Neural cell (in vitro differentiated cells): ENCODE data around the gene FAT2. TPM values are rescaled to one million over a fixed set of nuclear protein-coding genes. Genes with fewer than 3 reads are reported as not detected.

Experiments used
- H2AFZ ChIP-seq: fragments of 200-600, 300-800 bp; sonication (generic), shearing (Covaris generic); 2 replicates; pipeline ENCODE4 v1.6.0; 2014; ENCODE audit warnings: low read depth, mild to moderate bottlenecking, antibody characterized with exemption, low read length, moderate library complexity
- H3F3A ChIP-seq: fragments of 200-600 bp; shearing (Covaris generic); 2 replicates; pipeline ENCODE4 v1.6.1; 2016; ENCODE audit warnings: mild to moderate bottlenecking, moderate library complexity, mixed read lengths, antibody characterized with exemption, low read length; ENCODE audit not compliant: insufficient read depth, poor library complexity, severe bottlenecking
- H3K27ac ChIP-seq: fragments of 200-600, 300-800 bp; sonication (generic), shearing (Covaris generic); 2 replicates; pipeline ENCODE4 v1.5.1; 2014; ENCODE audit warnings: mild to moderate bottlenecking, low read length, moderate library complexity
- H3K27me3 ChIP-seq: fragments of 300-800, 200-600 bp; sonication (generic), shearing (Covaris generic); 2 replicates; pipeline ENCODE4 v1.6.0; 2014; ENCODE audit warnings: mild to moderate bottlenecking, low read depth, low read length, moderate library complexity; ENCODE audit not compliant: insufficient read depth
- H3K36me3 ChIP-seq: fragments of 300-800, 200-600 bp; sonication (generic), shearing (Covaris generic); 2 replicates; pipeline ENCODE4 v1.5.1; 2014; ENCODE audit warnings: mild to moderate bottlenecking, antibody characterized with exemption, low read length, moderate library complexity; ENCODE audit not compliant: insufficient read depth
- H3K4me2 ChIP-seq: fragments of 300-800, 200-600 bp; sonication (generic), shearing (Covaris generic); 2 replicates; pipeline ENCODE4 v1.6.0; 2014; ENCODE audit warnings: mild to moderate bottlenecking, low read length
- H3K4me3 ChIP-seq: fragments of 300-800, 200-600 bp; sonication (generic), shearing (Covaris generic); 2 replicates; pipeline ENCODE4 v1.5.1; 2014; ENCODE audit warnings: mild to moderate bottlenecking, low read length, moderate library complexity
- H3K79me2 ChIP-seq: fragments of 200-600 bp; shearing (Covaris generic); replicated peaks from 2 replicates; pipeline ENCODE4 v1.6.0; 2014; ENCODE audit warnings: mild to moderate bottlenecking, low read length, moderate library complexity; ENCODE audit not compliant: insufficient read depth
- H3K9ac ChIP-seq: fragments of 300-800, 200-600 bp; sonication (generic), shearing (Covaris generic); 2 replicates; pipeline ENCODE4 v1.6.1; 2016; ENCODE audit warnings: mild to moderate bottlenecking, low read length, mixed read lengths
- H3K9me2 ChIP-seq: fragments of 200-600 bp; shearing (Covaris generic); 2 replicates; pipeline ENCODE4 v1.6.1; 2016; ENCODE audit warnings: mild to moderate bottlenecking, low read length, mixed read lengths; ENCODE audit not compliant: insufficient read depth
- H3K9me3 ChIP-seq: fragments of 200-600, 300-800 bp; sonication (generic), shearing (Covaris generic); 2 replicates; pipeline ENCODE4 v1.6.1; 2016; ENCODE audit warnings: mild to moderate bottlenecking, mixed run types, low read length, moderate library complexity, mixed read lengths
- H4K20me1 ChIP-seq: fragments of 200-600 bp; shearing (Covaris generic); 2 replicates; pipeline ENCODE4 v1.6.1; 2016; ENCODE audit warnings: mild to moderate bottlenecking, mixed run types; ENCODE audit not compliant: insufficient read depth
- CTCF ChIP-seq: fragments of 450-650 bp; IDR thresholded peaks from 2 replicates; pipeline ENCODE4 v1.5.1; 2014; ENCODE audit warnings: antibody characterized with exemption, mild to moderate bottlenecking, moderate library complexity; ENCODE audit not compliant: poor library complexity, severe bottlenecking
- EP300 ChIP-seq: fragments of 450-650 bp; conservative IDR thresholded peaks from 2 replicates; pipeline ENCODE4 v1.6.1; 2014; ENCODE audit warnings: antibody characterized with exemption, mild to moderate bottlenecking, moderate library complexity; ENCODE audit not compliant: poor library complexity, severe bottlenecking
- EZH2 ChIP-seq: fragments of 200-600, 300-800 bp; shearing (Covaris generic), sonication (generic); IDR thresholded peaks from 2 replicates; pipeline ENCODE4 v1.6.1; 2014; ENCODE audit warnings: antibody characterized with exemption, low read length, borderline replicate concordance, mild to moderate bottlenecking; ENCODE audit not compliant: insufficient read depth, poor library complexity, severe bottlenecking
- MXI1 ChIP-seq: fragments of 450-650 bp; conservative IDR thresholded peaks from 2 replicates; pipeline ENCODE4 v1.6.1; 2014; ENCODE audit warnings: antibody characterized with exemption, mild to moderate bottlenecking; ENCODE audit not compliant: poor library complexity, severe bottlenecking
- POLR2AphosphoS5 ChIP-seq: IDR thresholded peaks from 2 replicates; pipeline ENCODE4 v1.6.1; 2012
- RAD21 ChIP-seq: fragments of 450-650 bp; conservative IDR thresholded peaks from 2 replicates; pipeline ENCODE4 v1.6.1; 2014; ENCODE audit warnings: antibody characterized with exemption, mild to moderate bottlenecking, moderate library complexity
- REST ChIP-seq: IDR thresholded peaks from 2 replicates; pipeline ENCODE4 v1.6.1; 2012; ENCODE audit warnings: borderline replicate concordance
- SMC3 ChIP-seq: fragments of 450-650 bp; conservative IDR thresholded peaks from 2 replicates; pipeline ENCODE4 v1.6.1; 2014; ENCODE audit warnings: antibody characterized with exemption, mild to moderate bottlenecking, moderate library complexity; ENCODE audit not compliant: poor library complexity
- TAF1 ChIP-seq: IDR thresholded peaks from 2 replicates; pipeline ENCODE4 v1.6.1; 2012; ENCODE audit warnings: low read depth
- polyA plus RNA-seq: library from polyadenylated mRNA; depleted of rRNA; stranded (reverse); fragments of >200 nt; gene quantifications from 2 replicates; pipeline ENCODE4 v1.2.3, GENCODE V29; 2014

FAT2 gene
- polyA plus RNA-seq, 1 donor from 2014 or later = not detected

GRCh38 chr5:151617841-151618710, 26.9 kb upstream of the FAT2 start:
- TF ChIP-seq SMC3 (no peak), EP300 (no peak), EZH2 (no peak)

GRCh38 chr5:151617383-151617840, 26.3 kb upstream of the FAT2 start:
- Histone ChIP-seq H3K79me2 (no peaks in the 10 kb centered on the region), H3K4me3 (no peak overlapping the region), H3K9ac (no peak overlapping the region), H3F3A (no peaks in the 10 kb centered on the region), H3K27me3 (no peaks in the 10 kb centered on the region), H3K4me2 (no peak overlapping the region), H3K9me2 (no peaks in the 10 kb centered on the region), H3K36me3 (no peaks in the 10 kb centered on the region), H3K9me3 (no peaks in the 10 kb centered on the region), H2AFZ (no peak overlapping the region), H4K20me1 (no peaks in the 10 kb centered on the region), H3K27ac (no peak overlapping the region)
- TF ChIP-seq MXI1 = no peak
- TF ChIP-seq TAF1 = no peak
- TF ChIP-seq POLR2AphosphoS5 = no peak
- TF ChIP-seq REST = no peak
- no peak for TF ChIP-seq CTCF
- TF ChIP-seq EP300 = no peak
- TF ChIP-seq EZH2 = no peak
- TF ChIP-seq SMC3 = no peak
- no peak for TF ChIP-seq RAD21

More at GRCh38 chr5:151617841-151618710, 26.9 kb upstream of the FAT2 start:
- Histone ChIP-seq H3K9me3 (no peaks in the 10 kb centered on the region), H3K9me2 (no peaks in the 10 kb centered on the region), H3K4me2 (no peak overlapping the region), H3K36me3 (no peaks in the 10 kb centered on the region), H3K27ac (no peak overlapping the region), H3K27me3 (no peaks in the 10 kb centered on the region), H3K4me3 (no peak overlapping the region), H3F3A (no peaks in the 10 kb centered on the region), H2AFZ (no peak overlapping the region), H4K20me1 (no peaks in the 10 kb centered on the region), H3K79me2 (no peaks in the 10 kb centered on the region), H3K9ac (no peak overlapping the region)
